ENCODE data around the gene RNF8. TPM values are rescaled to one million over a fixed set of nuclear protein-coding genes. Genes with fewer than 3 reads are reported as not detected.

The RNF8 gene
- total RNA-seq, 1 donor, result 8.8 TPM

DNA sequence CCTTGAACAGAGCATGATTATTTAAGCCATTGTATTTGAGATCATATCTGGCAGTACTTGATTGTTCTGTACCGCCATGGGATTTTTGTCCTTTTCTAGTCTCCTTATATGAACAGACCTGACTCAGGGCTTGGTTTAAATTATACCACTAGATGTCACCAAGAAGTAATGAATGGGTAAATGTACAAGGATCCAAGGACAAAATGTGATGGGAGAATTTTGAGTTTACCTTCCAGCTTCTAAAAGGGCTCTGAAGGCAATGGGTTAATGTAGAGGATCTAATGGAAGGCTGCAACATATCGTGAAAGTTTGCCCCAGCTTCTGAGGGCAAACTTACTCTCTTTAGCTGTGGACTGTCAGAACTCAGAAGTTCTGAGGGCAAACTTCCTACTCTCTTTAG is 12.0 kb downstream of the RNF8 start:
- Histone ChIP-seq H3K9me3 (ENCODE audit: low read depth, low read length) (no peaks in the 10 kb centered on the region), H3K27me3 (ENCODE audit: insufficient read depth, low read length) (no peaks in the 10 kb centered on the region), H3K4me1 (ENCODE audit: insufficient read depth, low read length) (peaks cover 10% of the 10 kb centered on the region), H3K4me3 (ENCODE audit: low read length) (no peak overlapping the region)

DNA sequence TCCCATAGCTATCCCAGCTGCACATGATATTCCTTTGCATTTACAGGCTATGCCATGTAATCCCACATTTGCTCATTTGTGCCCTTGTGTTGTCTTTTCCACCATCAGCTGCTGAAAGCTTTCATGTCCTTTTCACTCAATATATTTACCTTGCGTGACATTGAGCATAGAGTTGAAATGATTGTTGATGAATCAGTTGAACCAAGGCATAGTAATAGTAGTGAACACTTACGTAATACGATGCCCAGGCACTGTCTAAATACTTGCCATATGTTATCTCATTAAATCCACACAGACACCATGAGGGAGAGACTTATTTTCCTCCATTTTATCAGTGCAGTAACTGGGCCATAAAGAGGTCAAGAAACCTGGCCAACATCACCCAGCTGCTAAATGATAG is 13.1 kb downstream of the RNF8 start:
- H3K27me3 ChIP-seq (ENCODE audit: insufficient read depth, low read length), result no peaks in the 10 kb centered on the region
- H3K9me3 ChIP-seq (ENCODE audit: low read depth, low read length), result no peaks in the 10 kb centered on the region
- H3K4me1 ChIP-seq (ENCODE audit: insufficient read depth, low read length), result peaks cover 10% of the 10 kb centered on the region
- H3K4me3 ChIP-seq (ENCODE audit: low read length), result no peak overlapping the region

DNA sequence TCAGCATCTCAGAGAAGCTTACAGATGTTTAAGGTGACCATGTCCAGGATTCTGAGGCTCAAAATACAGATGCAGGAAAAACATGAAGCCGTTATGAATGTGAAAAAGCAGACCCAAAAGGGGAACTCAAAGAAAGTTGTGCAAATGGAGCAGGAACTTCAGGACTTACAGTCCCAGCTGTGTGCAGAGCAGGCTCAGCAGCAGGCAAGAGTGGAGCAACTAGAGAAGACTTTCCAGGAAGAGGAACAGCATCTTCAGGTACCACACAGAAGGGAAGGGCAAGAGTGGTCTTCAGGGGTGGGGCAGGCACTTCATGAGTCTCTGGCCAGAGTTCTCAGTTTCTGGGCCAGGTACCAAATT is 15.2 kb downstream of the RNF8 start:
- no peaks in the 10 kb centered on the region for H3K9me3 ChIP-seq (ENCODE audit: low read depth, low read length)
- H3K4me1 ChIP-seq (ENCODE audit: insufficient read depth, low read length), result peaks cover 10% of the 10 kb centered on the region
- no peak overlapping the region for H3K4me3 ChIP-seq (ENCODE audit: low read length)
- no peaks in the 10 kb centered on the region for H3K27me3 ChIP-seq (ENCODE audit: insufficient read depth, low read length)

DNA sequence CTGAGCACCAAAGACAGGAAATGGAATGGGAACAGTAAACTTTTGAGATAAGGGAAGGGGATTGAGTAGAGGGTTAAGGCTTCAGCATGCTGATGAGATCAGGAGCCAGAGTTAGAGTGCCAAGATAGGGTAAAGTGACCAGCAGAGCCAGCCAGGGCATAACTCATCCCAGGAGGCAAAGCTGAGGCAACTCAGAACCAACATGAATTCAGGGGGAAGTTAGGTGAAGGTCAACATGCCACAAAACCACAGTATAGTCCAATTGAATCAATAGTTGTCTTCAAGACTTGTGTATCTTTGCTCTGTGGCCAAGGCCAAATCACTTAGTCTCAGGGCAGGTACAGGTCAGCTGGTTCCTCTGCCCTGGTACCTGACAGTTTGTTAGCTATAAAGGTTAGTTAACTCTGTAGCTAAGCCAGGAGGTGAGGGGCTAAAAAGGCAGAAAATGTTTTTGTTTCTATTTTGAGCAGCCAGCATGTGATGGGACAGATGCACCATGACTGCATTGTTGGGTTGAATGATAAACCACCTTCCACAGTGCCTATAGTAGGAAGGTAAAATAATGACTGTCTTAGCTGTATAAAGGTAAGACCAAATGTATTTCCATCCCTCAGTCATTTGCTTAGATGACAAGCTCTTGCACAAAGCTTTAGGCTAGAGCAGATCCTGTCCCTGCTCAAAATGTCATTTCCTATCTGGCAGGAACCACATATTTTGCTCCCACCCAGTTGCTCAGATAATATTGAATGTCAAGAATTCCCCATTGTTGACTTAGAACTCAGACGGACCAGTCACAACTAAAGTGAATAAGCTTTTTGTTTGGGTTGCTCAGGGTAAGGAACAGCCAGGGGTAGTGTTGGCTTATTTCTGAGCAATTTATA is 15.8 kb downstream of the RNF8 start:
- Histone ChIP-seq H3K9me3 (ENCODE audit: low read depth, low read length) (no peaks in the 10 kb centered on the region), H3K27me3 (ENCODE audit: insufficient read depth, low read length) (no peaks in the 10 kb centered on the region), H3K4me1 (ENCODE audit: insufficient read depth, low read length) (peaks cover 10% of the 10 kb centered on the region), H3K4me3 (ENCODE audit: low read length) (no peak overlapping the region)

DNA sequence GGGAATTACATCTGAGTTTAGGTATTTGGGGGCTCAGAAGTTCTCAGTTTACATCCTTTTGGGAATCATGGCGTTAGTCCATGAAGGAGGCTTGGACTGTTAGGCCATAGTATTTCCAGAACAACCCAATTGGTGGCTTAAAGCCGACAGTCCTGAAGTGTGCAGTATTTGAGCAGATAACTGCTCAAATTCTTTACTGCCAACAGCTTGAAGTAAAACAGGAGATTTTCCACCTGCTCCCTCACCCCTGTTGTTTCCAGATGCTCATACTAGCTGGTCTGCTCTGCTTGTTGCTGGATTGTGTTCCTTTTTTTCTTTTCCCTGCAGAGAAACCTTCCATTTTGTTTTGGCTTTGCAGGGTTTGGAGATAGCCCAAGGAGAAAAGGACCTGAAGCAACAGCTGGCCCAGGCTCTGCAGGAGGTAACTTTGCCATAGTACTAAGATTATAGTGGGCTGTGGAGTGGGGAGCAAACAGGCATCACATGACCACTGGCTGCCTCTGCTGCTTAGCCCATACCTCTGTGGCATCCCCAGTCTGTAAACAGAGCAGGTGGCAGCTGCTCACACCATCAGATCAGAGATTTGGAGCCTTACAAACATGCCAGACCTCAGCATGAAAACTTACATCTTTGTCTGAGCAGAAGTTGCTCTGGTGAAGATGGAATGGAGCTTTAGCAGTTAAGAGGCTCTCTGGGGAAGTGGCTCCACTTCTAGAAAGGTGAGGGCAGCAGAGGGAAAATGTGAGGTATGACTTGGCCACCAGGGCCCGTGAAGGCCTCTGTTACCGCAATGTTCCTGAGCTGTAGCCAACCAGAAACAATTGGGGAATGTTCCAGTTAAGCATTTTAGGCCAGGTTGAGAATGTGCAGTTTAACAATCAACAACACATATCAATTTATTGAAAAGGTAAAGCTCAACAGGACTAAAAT is 17.6 kb downstream of the RNF8 start:
- Histone ChIP-seq H3K9me3 (ENCODE audit: low read depth, low read length) (no peaks in the 10 kb centered on the region), H3K27me3 (ENCODE audit: insufficient read depth, low read length) (no peaks in the 10 kb centered on the region), H3K4me3 (ENCODE audit: low read length) (no peak overlapping the region), H3K4me1 (ENCODE audit: insufficient read depth, low read length) (peaks cover 10% of the 10 kb centered on the region)

DNA sequence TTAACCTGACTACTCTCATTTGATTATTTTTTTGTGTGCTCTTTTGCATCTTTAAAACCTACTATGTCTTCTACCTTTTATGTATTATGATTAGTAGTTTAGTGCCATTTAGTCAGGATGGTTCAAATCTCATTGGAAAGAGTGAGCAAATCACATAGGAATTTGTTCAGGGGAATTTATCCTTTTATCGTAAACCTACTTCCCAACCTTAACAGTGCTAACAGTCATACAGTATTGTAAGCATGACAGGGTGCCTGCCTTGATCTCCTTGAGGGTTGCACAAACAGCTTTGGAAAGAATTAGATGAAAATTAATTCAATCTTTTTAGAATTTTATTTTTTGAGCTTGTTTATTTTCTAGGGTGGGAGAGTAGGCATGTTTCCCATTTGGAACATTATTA is 18.3 kb downstream of the RNF8 start:
- Histone ChIP-seq H3K4me1 (ENCODE audit: insufficient read depth, low read length) (peaks cover 10% of the 10 kb centered on the region), H3K27me3 (ENCODE audit: insufficient read depth, low read length) (no peaks in the 10 kb centered on the region), H3K4me3 (ENCODE audit: low read length) (no peak overlapping the region), H3K9me3 (ENCODE audit: low read depth, low read length) (no peaks in the 10 kb centered on the region)

DNA sequence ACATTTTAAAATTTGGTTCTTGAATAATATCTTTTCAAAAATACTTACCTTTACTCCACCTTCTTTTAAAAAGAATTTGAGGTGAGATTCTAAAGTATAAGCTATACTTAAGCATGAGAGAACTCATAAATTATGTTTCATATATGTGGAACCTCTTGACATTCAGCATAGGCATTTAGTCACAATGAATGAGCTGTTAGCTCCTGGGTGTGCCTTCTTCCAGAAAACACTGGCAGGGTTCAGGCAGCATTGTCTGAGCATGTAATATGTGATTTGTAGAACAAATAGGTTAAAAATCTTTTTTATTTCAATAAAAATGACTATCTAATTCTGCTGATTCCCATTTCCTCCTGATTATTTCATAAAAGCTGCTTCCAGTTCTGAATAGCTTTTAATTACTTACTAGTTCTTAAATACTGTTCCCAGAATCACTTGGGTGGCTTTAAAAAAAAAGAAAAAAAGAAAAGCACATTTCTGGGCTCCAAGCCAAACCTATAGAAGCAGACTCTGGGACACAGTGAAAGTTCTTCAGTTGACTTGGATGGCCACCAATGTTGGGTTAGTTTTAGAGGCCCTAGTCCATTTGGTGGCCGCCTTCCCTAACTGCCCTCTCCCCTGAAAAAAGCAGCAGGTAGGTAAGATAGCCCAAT is 20.2 kb downstream of the RNF8 start:
- Histone ChIP-seq H3K4me1 (ENCODE audit: insufficient read depth, low read length) (peaks cover 6% of the 10 kb centered on the region), H3K9me3 (ENCODE audit: low read depth, low read length) (no peaks in the 10 kb centered on the region), H3K4me3 (ENCODE audit: low read length) (no peak overlapping the region), H3K27me3 (ENCODE audit: insufficient read depth, low read length) (no peaks in the 10 kb centered on the region)

DNA sequence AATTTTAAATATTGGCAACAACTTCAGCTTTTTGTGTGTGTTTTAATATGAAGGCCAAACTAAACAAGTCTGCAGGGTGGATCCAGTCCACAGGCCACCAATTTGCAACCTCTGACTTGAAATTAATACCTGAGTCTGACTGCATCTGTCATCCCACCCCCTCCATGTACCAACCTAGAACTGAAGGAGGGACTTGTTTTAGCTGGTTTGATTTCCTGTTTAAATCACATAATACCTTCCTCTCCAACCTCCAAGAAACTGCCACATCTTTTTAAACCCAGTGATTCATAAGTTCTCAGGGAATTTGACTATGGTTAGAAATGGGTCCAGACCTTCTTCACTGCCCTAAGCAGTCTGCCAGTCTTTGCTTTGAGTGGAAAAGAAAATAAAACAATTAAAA is 21.6 kb downstream of the RNF8 start:
- Histone ChIP-seq H3K27me3 (ENCODE audit: insufficient read depth, low read length) (no peaks in the 10 kb centered on the region), H3K9me3 (ENCODE audit: low read depth, low read length) (no peaks in the 10 kb centered on the region), H3K4me1 (ENCODE audit: insufficient read depth, low read length) (no peaks in the 10 kb centered on the region), H3K4me3 (ENCODE audit: low read length) (no peak overlapping the region)

DNA sequence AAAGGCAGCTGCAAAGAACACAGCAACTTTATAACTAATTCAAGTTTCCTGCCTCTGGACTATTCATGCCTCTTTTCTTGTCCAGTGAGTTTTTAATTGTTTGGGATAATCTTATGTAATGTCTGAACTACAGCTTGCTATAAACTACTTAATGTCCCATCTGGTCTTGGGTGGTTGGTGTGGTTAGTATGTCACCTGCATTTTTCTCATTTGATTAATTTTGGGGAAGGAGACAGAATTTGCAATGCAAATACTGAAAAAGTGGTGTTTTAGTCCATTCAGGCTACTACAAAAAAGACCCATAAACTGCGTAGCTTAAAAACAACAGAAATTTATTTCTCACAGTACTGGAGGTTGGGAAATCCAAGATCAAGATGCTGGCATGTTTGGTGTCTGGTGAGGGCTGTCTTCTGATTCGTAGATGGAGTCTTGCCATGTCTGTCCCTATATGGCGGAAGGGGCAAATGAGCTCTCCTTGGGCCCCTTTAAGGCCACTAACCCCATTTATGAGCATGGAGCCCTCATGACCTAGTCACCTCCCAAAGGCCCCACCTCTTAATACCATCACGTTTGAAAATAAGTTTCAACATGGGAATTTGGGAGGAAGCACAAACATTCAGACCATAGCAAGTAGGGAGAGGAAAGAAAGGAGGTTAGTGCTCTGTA is 22.4 kb downstream of the RNF8 start:
- H3K4me1 ChIP-seq (ENCODE audit: insufficient read depth, low read length), result no peaks in the 10 kb centered on the region
- H3K27me3 ChIP-seq (ENCODE audit: insufficient read depth, low read length), result no peaks in the 10 kb centered on the region
- H3K9me3 ChIP-seq (ENCODE audit: low read depth, low read length), result no peaks in the 10 kb centered on the region
- no peak overlapping the region for H3K4me3 ChIP-seq (ENCODE audit: low read length)

DNA sequence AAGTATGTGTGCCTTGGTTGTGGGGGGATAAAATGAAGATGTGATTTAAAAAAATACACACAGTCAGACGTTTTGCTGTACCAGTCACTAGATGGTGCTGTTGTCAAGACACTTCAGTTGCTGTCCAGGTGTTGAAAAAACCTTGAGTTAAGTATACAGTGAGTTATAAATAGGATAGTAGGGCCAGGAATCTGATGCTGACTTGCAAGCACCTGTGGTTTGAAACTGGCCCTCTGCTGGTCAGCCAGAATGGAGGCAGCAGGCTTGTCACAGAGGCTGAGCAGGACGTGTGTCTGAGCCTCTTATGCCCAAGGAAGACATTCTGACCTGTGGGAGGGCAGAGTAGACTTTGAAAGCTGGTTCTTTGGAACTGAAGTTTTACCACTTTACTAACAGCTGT is 27.8 kb downstream of the RNF8 start:
- H3K9me3 ChIP-seq (ENCODE audit: low read depth, low read length), result no peaks in the 10 kb centered on the region
- no peaks in the 10 kb centered on the region for H3K4me1 ChIP-seq (ENCODE audit: insufficient read depth, low read length)

DNA sequence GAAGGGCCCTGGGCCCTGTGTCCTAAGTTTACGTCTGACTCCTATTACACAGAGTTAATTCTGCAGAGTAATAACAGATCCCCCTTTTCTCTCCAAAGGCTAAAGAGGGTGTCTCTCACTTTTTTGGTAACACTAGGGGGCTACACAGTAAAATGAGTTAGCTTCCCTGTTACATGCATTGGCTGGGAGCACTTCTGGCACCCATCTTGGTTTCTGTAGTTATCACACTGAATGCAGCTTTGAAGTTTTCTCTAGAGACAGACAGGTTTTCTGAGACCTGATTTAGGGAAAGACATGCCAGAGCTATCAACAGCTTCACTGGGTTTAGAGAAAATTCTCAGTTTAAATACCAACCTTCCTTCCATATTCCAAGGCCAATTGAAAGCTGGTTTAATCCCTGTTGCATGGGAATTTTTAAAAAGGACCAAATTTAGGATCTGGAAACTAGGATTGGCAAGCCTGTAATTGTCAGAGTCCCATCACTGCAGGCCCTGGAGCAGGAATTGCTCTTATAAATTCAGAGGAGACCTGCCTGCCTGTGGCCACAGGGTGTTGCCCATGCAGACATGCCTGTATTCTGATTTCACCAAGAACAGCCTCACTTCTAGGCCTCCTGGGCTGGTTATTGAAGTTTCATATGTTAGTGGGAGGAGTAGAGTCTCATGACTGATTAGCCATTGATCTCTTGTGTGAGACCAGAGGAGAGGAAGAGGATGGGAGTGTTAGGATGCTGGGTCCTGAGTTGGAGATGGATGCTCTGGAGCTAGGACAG is 29.4 kb downstream of the RNF8 start:
- Histone ChIP-seq H3K9me3 (ENCODE audit: low read depth, low read length) (no peaks in the 10 kb centered on the region), H3K27me3 (ENCODE audit: insufficient read depth, low read length) (no peaks in the 10 kb centered on the region), H3K4me3 (ENCODE audit: low read length) (no peak overlapping the region), H3K4me1 (ENCODE audit: insufficient read depth, low read length) (no peaks in the 10 kb centered on the region)

More for the DNA sequence above, 27.8 kb downstream of the RNF8 start:
- no peak overlapping the region for H3K4me3 ChIP-seq (ENCODE audit: low read length)
- H3K27me3 ChIP-seq (ENCODE audit: insufficient read depth, low read length), result no peaks in the 10 kb centered on the region

DNA sequence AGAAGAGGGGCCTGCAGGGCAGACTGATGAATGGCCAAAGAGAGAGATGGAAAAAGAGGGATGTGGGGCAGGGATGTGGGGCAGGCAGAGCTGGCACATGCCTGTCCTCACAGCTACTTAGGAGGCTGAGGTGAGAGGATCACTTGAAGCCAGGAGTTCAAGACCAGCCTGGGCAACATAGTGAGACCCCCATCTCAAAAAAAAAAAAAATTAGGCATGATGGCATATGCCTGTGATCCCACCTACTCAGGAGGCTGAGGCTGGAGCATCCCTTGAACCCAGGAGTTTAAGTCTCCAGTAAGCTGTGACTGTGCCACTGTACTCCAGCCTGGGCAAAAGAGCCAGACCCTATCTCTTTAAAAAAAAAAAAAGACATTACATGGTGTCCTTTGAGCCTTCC is 34.8 kb downstream of the RNF8 start:
- no peak overlapping the region for H3K4me3 ChIP-seq (ENCODE audit: low read length)
- no peaks in the 10 kb centered on the region for H3K27me3 ChIP-seq (ENCODE audit: insufficient read depth, low read length)
- no peaks in the 10 kb centered on the region for H3K4me1 ChIP-seq (ENCODE audit: insufficient read depth, low read length)
- H3K9me3 ChIP-seq (ENCODE audit: low read depth, low read length), result no peaks in the 10 kb centered on the region

DNA sequence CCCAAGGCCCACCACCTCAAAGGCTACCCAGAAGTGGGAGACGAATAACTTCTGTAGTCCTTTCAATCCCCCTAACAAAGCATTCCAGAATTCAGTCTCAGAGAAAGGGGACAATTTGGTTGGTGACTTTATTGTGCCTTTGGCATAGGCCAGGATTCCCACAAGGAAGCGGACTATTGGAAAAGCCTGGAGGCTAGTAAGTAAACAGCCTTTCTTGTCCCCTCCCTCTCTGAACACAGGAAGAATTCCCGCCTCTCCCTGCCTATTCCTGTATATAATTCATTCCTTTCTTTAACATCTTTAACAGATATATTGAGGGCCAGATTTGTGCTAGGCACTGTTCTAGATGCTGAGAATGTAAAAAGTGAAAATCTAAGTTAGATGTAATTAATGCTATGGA is 36.1 kb downstream of the RNF8 start:
- Histone ChIP-seq H3K9me3 (ENCODE audit: low read depth, low read length) (no peaks in the 10 kb centered on the region), H3K4me3 (ENCODE audit: low read length) (no peak overlapping the region)

DNA sequence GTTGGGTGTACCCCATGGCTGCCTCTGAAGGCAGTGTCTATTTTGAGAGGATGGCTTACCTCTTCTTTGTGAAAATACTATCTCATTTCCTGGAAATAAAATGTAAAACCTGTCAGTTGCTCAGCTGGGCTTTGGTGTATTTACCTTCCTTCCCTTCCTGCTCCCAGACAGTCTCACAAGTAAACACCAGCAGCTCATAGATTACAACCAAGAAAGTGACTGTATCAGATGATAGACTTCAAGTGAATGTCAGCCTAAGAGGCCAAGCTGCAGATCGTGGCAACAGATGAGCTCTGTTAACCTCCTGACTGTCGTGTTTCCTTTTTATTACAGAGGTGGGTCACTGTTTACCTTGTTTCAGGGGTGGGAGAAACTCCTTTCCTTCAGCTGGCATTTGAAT is 37.3 kb downstream of the RNF8 start:
- Histone ChIP-seq H3K9me3 (ENCODE audit: low read depth, low read length) (no peaks in the 10 kb centered on the region), H3K27me3 (ENCODE audit: insufficient read depth, low read length) (no peaks in the 10 kb centered on the region), H3K4me3 (ENCODE audit: low read length) (no peak overlapping the region), H3K4me1 (ENCODE audit: insufficient read depth, low read length) (no peaks in the 10 kb centered on the region)

More for the DNA sequence above, 36.1 kb downstream of the RNF8 start:
- H3K4me1 ChIP-seq (ENCODE audit: insufficient read depth, low read length), result no peaks in the 10 kb centered on the region
- H3K27me3 ChIP-seq (ENCODE audit: insufficient read depth, low read length), result no peaks in the 10 kb centered on the region

Measured in mononuclear cell (primary cell).